Ecto neural progenitor cell (in vitro differentiated cells): ENCODE data around the gene NEBL.

Experiments
- DNase-seq: peaks from one replicate; pipeline ENCODE4 v3.0.0-alpha.2; 2018; ENCODE audit warnings: low spot score

The NEBL gene

DNA sequence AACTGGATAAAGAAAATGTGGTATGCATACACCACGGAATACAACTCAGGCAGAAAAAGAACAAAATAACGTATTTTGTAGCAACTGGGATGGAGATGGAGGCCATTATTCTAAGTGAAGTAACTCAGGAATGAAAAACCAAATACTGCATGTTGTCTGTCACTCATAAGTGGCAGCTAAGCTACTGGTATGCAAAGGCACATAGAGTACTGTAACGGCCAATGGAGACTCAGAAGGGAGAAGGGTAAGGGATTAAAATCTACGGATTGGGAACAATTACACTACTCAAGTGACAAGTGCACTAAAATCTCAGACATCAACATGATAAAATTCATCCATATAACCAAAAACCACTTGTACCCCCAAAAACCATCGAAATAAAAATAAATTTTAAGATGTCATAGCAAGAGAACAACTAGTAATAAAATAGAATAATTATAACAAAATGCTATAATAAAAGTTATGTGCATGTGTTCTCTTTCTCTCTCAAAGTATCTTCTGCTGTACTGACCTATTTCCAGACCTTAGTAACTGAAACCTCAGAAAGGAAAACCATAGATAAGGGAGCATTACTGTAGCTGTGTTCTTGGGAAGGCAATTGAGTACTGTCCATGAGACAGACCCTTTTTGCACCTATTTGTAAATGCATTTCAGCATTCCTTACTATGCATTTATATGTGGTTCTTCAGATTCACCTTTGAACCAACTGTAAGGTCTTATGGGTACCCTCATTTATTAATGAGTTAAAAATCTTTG is 6.7 kb upstream of the NEBL start:
- no peak for DNase-seq

DNA sequence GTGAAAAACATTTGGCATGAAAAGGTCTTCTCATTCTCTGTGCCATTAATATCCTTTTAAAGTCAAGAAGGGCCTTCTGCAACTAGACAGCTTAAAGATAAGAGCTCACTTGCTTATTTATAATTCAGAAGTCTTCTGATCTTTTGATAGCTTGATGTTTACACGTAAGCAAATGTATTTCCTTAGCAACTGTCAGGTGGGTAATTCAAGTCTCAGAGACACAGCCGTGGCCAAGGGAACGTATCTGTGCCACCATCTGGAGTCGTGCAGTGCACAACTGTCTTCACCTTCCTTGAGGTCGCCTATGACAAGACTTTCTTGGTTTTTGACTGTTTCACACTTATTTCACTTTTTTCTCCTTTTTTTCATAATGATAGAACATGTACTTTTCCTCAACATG is 4.0 kb upstream of the NEBL start:
- DNase-seq = no peak

DNA sequence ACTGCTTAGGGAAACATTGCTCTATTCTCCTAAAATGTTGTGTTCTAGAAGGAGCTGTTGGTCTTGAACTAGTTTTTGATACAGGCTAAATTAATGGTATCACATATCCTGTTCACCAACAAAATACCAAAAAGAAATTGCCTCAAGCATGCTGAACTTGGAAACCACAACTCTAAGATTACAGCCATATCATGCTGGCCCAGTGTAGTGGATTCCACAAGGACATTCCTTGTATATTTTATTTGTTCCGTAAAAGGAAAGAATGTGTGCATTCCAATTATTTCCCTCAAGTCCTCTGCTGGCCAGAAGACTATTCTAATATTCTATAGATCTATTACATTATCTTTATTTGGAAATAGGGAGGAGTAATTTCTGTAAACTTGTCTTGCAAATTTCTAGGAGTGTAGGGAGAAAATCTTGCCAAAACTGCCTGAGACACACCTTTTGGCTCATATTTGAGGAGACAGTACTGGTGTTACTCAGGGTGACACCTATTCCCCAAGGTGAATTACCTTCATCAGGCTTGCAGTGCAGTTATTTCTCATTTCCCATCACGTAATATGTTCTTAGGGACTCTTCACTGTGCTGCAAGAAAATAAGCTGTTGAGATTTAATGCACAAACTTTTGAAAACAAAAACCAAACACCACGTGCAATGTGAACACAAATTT is 1.9 kb upstream of the NEBL start:
- DNase-seq = no peak

GRCh38 chr10:20893297-20893696 is 3.8 kb downstream of the NEBL start:
- DNase-seq = no peak

GRCh38 chr10:20892796-20893195 is 4.3 kb downstream of the NEBL start:
- DNase-seq = no peak

GRCh38 chr10:20892011-20892585 is 5.0 kb downstream of the NEBL start:
- DNase-seq = no peak

GRCh38 chr10:20891338-20891714 is 5.8 kb downstream of the NEBL start:
- no peak for DNase-seq

DNA sequence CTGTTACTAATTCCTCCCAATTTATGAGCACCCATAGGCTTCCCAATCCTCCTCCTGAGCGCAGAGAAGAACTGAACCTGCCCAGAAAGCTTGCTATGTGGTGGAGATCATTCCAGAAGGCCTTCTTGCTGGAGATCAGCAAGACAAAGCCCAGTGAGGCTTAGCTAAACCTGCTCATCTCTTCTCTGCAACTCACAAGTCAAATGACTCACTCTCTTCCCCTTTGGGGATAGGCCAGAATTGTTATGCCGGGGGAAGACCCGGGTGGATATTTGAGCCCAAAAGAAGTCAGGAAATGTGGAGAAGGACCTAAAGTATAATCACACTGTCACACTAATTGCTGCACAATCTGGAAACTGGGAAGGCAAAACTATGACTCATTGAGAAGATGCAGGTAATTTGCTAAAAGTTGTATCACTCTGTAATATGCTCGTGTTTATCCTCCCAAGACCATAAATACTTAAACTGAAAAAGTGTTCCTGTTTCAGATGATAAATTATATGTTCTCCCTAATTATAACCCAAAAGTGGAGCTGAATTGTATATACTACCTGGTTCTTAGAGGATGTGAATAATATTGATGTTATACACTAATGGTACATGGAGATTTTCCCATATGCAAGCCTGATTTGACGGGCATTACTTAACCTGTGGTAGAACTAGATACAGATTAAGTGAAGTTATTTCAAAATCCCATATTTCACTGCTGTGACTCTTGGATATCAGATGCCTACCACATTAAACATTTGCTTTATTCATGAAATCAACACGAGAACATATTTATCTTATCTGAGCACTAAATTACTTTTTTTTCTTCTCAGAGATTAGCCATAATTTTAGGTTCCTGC is 6.4 kb downstream of the NEBL start:
- no peak for DNase-seq

- DNase-seq = no peak
Observed at GRCh38 chr10:20890009-20890408, 7.1 kb downstream of the NEBL start.

- no peak for DNase-seq
Observed at GRCh38 chr10:20888620-20889330, 8.3 kb downstream of the NEBL start.

GRCh38 chr10:20887706-20888555 is 9.2 kb downstream of the NEBL start:
- DNase-seq = no peak

DNA sequence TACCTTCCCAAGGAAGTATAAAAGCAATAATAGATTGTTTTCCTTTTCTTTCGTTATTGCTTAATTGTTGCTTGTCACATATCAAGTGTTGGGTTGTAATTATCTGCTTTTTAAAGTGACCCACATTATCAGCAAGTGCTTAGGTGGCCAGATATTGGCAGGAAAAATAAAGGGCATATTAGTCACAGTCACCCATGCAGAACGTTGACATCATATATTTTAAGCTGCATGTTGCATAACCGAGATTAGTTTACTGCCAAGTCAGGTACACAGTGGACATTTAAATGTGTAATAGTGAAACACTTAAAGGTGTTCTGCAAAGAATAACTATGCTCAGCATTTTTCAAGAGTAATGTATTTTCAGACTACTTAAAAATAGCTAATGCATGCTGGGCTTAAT is 11.4 kb downstream of the NEBL start:
- no peak for DNase-seq

DNA sequence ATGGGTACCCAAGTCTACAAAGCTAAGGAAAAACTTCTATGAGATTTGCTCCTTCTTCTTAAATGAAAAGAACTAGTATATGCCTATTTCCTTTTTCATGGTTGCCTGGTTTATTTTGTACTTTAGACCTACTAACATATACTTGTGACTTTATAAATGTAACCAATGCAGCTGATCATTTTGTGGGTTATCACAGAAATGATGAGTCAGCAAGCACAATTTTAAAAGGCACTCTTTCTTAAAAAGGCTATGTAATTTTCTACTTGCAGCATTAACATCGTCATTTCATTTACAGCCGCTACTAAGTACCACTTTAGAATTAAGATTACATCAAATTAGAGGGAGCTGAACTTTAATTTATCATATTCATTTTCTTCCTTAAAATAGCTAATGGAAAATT is 13.6 kb downstream of the NEBL start:
- no peak for DNase-seq

GRCh38 chr10:20882091-20882490 is 15.0 kb downstream of the NEBL start:
- no peak for DNase-seq

GRCh38 chr10:20879136-20879535 is 18.0 kb downstream of the NEBL start:
- DNase-seq = no peak

DNA sequence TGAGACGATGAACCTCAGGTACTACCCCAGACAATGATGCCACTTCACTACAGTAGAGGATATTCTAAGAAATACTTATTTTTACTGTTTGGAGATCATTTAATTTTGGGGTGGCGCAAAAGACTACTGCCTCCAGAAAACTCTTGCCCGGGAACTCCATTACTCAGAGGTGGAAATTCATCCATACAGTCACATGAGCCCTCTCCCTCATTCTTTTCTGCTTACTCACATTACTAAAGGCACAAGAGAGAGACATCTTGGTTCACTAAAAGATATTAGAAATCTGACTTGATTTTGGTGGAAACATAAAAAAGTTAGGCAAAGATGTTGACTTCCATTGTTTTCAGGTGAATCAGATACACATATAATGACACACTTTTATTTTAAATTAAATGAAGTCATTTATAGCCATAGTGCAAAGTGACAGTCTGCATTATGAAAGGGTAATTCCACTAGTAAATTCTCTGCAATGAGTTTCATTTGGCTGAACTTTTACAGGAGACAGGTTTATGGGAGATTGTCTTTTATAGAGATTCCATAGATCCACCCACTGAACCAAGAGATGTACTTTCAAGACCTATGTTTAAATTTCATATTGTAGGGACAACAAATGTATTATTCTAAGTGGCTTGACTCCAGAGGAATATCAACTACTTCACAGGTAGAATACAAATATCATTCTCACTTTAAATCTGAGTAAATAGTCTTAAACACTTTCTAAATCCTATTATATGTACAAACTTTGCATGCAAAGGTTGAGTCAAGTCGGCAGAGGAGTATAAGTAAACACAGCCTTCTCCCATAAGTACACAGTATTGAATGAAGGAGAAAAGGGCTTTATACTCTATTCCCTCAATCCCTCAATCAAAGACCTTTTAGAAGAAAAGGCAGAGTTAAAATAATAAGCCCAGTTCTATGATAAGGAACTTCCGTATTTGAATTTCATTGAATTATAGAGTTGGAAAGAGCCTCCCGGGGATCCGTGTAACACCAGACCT is 18.8 kb downstream of the NEBL start:
- no peak for DNase-seq

- no peak for DNase-seq
Observed at GRCh38 chr10:20877554-20877953, 19.6 kb downstream of the NEBL start.

- no peak for DNase-seq
Observed at GRCh38 chr10:20874261-20874660, 22.9 kb downstream of the NEBL start.

- DNase-seq = no peak
Observed at GRCh38 chr10:20871970-20872369, 25.1 kb downstream of the NEBL start.

- no peak for DNase-seq
Observed at GRCh38 chr10:20870834-20871233, 26.3 kb downstream of the NEBL start.
